Parathyroid adenoma (tissue), 2 donors: ENCODE measurements around the gene C1QTNF6.

Experiments used
- H2AFZ ChIP-seq: fragments of 300-600 bp; sonication (generic); one replicate; pipeline ENCODE4 v1.7.0; 2017; ENCODE audit warnings: antibody characterized with exemption, mild to moderate bottlenecking
- H3K27ac ChIP-seq: fragments of 300-600 bp; sonication (generic); one replicate; pipeline ENCODE4 v1.7.0; 2017
- H3K27me3 ChIP-seq: fragments of 300-600 bp; sonication (generic); one replicate; pipeline ENCODE4 v1.7.0; 2017; ENCODE audit warnings: low read length; ENCODE audit not compliant: control insufficient read depth, insufficient read depth
- H3K36me3 ChIP-seq: fragments of 300-600 bp; sonication (generic); one replicate; pipeline ENCODE4 v1.7.0; 2017; ENCODE audit warnings: low read length; ENCODE audit not compliant: control insufficient read depth, insufficient read depth
- H3K4me1 ChIP-seq: fragments of 300-600 bp; sonication (generic); one replicate; pipeline ENCODE4 v1.7.0; 2017; ENCODE audit warnings: control low read depth
- H3K4me2 ChIP-seq: fragments of 300-600 bp; sonication (generic); one replicate; pipeline ENCODE4 v1.7.0; 2017; ENCODE audit warnings: low read length
- H3K4me3 ChIP-seq: fragments of 300-600 bp; sonication (generic); one replicate; pipeline ENCODE4 v1.7.0; 2017; ENCODE audit warnings: low read depth, low read length
- H3K79me2 ChIP-seq: fragments of 300-600 bp; sonication (generic); one replicate; pipeline ENCODE4 v1.7.0; 2017; ENCODE audit warnings: control low read depth
- H3K9ac ChIP-seq: fragments of 300-600 bp; sonication (generic); one replicate; pipeline ENCODE4 v1.7.0; 2017; ENCODE audit warnings: mild to moderate bottlenecking
- H3K9me3 ChIP-seq: fragments of 300-600 bp; sonication (generic); one replicate; pipeline ENCODE4 v1.7.0; 2017; ENCODE audit warnings: low read length; ENCODE audit not compliant: control insufficient read depth
- CTCF ChIP-seq: fragments of 300-600 bp; sonication (generic); IDR thresholded peaks from one replicate; pipeline ENCODE4 v1.7.0; 2017; ENCODE audit warnings: antibody characterized with exemption, mild to moderate bottlenecking
- donor health status: primary hyperparathyroidism.

The C1QTNF6 gene

GRCh38 chr22:37163575-37164504 is 24.2 kb downstream of the C1QTNF6 start:
- TF ChIP-seq CTCF, result no peak
- Histone ChIP-seq H2AFZ (no peak overlapping the region), H3K27ac (no peak overlapping the region), H3K4me2 (no peak overlapping the region), H3K9me3 (no peaks in the 10 kb centered on the region), H3K79me2 (no peaks in the 10 kb centered on the region), H3K27me3 (no peaks in the 10 kb centered on the region), H3K4me3 (no peak overlapping the region), H3K9ac (no peak overlapping the region), H3K36me3 (no peaks in the 10 kb centered on the region), H3K4me1 (no peaks in the 10 kb centered on the region)

GRCh38 chr22:37163096-37163489 is 25.0 kb downstream of the C1QTNF6 start:
- no peak overlapping the region for H3K9ac ChIP-seq
- H3K4me2 ChIP-seq, result no peak overlapping the region
- H2AFZ ChIP-seq, result no peak overlapping the region
- H3K36me3 ChIP-seq, result no peaks in the 10 kb centered on the region
- no peak overlapping the region for H3K27ac ChIP-seq
- TF ChIP-seq CTCF, result no peak
- no peak overlapping the region for H3K4me3 ChIP-seq
- H3K27me3 ChIP-seq, result no peaks in the 10 kb centered on the region
- no peaks in the 10 kb centered on the region for H3K4me1 ChIP-seq
- H3K9me3 ChIP-seq, result no peaks in the 10 kb centered on the region
- no peaks in the 10 kb centered on the region for H3K79me2 ChIP-seq

- Histone ChIP-seq H3K27me3 (no peaks in the 10 kb centered on the region), H2AFZ (no peak overlapping the region), H3K27ac (no peak overlapping the region), H3K4me1 (no peaks in the 10 kb centered on the region), H3K9ac (no peak overlapping the region), H3K4me3 (no peak overlapping the region), H3K4me2 (no peak overlapping the region), H3K9me3 (no peaks in the 10 kb centered on the region), H3K79me2 (no peaks in the 10 kb centered on the region), H3K36me3 (no peaks in the 10 kb centered on the region)
- no peak for TF ChIP-seq CTCF
These were observed 25.6 kb downstream of the C1QTNF6 start for GRCh38 chr22:37162221-37163095.

GRCh38 chr22:37161443-37161842 is 26.6 kb downstream of the C1QTNF6 start:
- Histone ChIP-seq H3K4me2 (no peak overlapping the region), H2AFZ (no peak overlapping the region), H3K27me3 (no peaks in the 10 kb centered on the region), H3K79me2 (no peaks in the 10 kb centered on the region), H3K9me3 (no peaks in the 10 kb centered on the region), H3K27ac (no peak overlapping the region), H3K4me1 (no peaks in the 10 kb centered on the region), H3K4me3 (no peak overlapping the region), H3K36me3 (no peaks in the 10 kb centered on the region), H3K9ac (no peak overlapping the region)
- TF ChIP-seq CTCF, result no peak
